Adipose tissue (tissue), 3 donors: Measurements from ENCODE around the gene POU2F1. TPM values are rescaled to one million over a fixed set of nuclear protein-coding genes. Genes with fewer than 3 reads are reported as not detected.
"Not testable (repeated sequence)": the region's sequence is repeated elsewhere in the genome, so short reads cannot be mapped to it uniquely, and the experiment has no call there.

Experiments
- H3K27ac ChIP-seq: one replicate; pipeline ENCODE4 v1.5.1; 2013; ENCODE audit warnings: low read depth, low read length
- WGBS, 3 donors: extraction: QIAGEN DNeasy Blood & Tissue Kit; methylation state at CpG; one replicate each; pipeline ENCODE4 v1.1.7; 2013; 5-methylcytosine and 5-hydroxymethylcytosine counted together
- polyA plus RNA-seq, 3 donors: library from polyadenylated mRNA; stranded (reverse); fragments of 200-250 nt; gene quantifications; one replicate each; pipeline ENCODE4 v1.2.3, GENCODE V29; 2013
- donor health status: healthy with polysubstance abuse.
- donor health status: Bipolar disorder and iron deficiency.
- donor health status: healthy.

Gene POU2F1
- polyA plus RNA-seq, 3 donors: 0.97 to 1.8 (median 1.4) TPM

DNA sequence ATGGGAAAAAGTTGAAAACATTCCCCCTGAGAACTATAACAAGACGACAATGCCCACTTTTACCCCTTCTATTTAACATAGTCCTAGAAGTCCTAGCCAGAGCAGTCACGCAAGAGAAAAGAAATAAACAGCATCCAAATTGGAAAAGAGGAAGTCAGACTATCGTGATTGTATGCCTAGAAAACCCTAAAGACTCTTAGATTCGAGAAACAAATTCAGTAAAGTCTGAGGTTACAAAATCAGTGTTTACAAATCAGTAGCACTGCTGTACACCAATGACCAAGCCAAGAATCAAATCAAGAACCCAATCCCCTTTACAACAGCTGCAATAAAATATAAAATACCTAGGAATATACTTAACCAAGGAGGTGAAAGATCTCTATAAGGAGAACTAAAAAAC lies 72.4 kb downstream of the POU2F1 start:
- WGBS, 3 donors: 71 to 92% (median 72%) methylated on average over 4 of the region's 4 CpGs

GRCh38 chr1:167294528-167294927 lies 73.8 kb downstream of the POU2F1 start:
- H3K27ac ChIP-seq: no peak overlapping the region
- WGBS, 3 donors: 61 to 95% (median 65%) methylated on average over 2 of the region's 2 CpGs

More for the DNA sequence above, 72.4 kb downstream of the POU2F1 start:
- H3K27ac ChIP-seq: no peak overlapping the region

GRCh38 chr1:167297222-167298214 lies 76.8 kb downstream of the POU2F1 start:
- H3K27ac ChIP-seq: no peak overlapping the region
- WGBS, 3 donors: 33 to 40% (median 39%) methylated on average over 4 of the region's 4 CpGs

DNA sequence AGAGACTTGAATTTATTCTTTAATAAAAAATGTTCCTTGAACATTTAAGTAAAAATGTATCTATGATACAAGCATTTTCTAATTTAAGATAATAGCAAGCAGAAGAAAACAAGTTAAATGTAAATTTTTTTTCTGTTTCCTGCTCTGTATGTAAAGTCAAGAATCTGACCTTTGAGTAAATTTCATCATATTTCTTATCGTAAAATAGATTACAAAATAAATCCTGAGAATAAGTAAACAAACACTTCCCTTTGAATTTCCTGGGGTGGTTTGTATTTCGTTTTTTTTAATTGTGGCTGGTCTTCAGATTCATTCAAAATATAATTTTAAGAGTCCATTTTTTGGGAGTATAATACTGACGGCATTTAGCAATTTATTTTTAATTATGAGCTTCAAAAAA lies 77.6 kb downstream of the POU2F1 start:
- WGBS, 3 donors: 36 to 45% (median 44%) methylated on average over 3 of the region's 3 CpGs
- no peak overlapping the region for H3K27ac ChIP-seq

DNA sequence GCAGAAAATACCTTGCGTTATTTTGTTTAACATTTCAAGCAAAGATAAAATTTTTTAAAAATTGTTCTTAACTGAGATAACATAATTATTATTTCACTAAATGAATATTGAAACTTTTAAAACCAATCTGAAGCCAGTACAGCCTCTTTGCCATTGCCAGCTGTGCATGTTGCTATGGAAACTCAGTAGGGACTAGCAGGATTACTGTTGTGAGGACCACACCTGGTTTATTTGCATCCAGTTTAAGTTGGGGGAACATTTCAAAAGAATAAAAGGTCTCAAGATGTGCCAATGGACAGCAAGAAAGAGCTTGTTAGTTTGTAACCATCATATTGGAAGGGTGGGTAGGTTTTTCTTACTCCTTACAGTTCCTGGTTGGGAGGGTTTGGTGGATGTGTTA lies 80.7 kb downstream of the POU2F1 start:
- H3K27ac ChIP-seq: no peak overlapping the region
- 89 to 95% (median 90%) methylated on average over 1 of the region's 1 CpG for WGBS, 3 donors

DNA sequence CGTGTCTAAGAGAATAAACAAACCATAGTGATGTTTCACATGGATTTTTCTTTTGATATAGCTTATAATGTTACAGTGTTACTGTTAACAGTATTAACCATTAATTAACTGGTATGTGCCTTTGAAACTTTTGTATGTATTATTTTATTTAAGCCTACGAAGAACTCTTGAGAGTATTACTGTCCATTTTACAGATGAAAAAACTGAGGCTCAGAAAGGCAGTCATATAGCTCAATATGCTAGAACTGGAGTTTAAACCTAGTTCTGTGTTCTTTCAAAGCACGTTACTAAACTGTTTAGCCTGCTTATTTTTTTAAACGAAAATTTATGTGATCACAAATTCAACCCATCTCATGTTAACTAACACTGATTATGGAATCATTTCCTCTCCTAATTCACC lies 83.5 kb downstream of the POU2F1 start:
- H3K27ac ChIP-seq: no peak overlapping the region
- WGBS, 3 donors: 94 to 97% (median 96%) methylated on average over 4 of the region's 4 CpGs

- WGBS, 3 donors: 92 to 95% (median 94%) methylated on average over 9 of the region's 9 CpGs
- H3K27ac ChIP-seq: no peak overlapping the region
These were observed 84.5 kb downstream of the POU2F1 start for GRCh38 chr1:167305059-167305705.

- no peak overlapping the region for H3K27ac ChIP-seq
- 24 to 46% (median 33%) methylated on average over 2 of the region's 2 CpGs for WGBS, 3 donors
These were observed 85.1 kb downstream of the POU2F1 start for GRCh38 chr1:167305706-167306277.

DNA sequence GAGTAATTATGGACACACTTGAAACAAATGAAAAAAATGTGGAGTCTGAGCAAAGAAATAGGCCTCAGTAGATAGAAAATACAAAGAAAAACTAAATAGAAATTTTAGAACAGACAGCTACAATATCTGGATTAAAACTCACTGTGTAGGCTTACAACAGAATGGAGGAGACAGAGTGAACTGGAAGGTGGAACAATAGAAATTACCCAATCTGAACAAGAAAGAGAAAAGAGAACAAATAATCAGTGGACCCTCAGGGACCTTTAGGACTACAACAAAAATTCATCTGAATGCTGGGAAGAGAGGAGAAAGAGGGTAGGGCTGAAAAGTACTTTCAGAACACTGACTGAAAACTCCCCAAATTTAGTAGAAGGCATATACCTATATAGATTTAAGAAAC lies 90.0 kb downstream of the POU2F1 start:
- no peak overlapping the region for H3K27ac ChIP-seq

DNA sequence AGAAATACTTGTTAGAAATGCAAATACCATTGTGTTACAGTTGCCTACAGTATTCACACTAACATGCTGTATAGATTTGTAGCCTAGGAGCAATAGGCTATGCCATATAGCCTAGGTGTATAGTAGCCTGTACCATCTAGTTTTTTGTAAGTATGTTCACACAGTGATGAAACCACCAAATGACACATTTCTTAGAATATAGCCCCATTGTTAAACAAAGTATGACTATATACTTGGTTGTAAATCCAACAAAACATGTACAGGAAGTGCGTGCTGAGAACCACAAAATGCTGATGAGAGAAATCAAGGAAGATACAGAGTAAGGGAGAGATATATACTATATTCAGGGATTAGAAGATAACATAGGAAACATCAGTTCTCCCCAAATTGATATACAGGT lies 92.2 kb downstream of the POU2F1 start:
- 62 to 93% (median 65%) methylated on average over 1 of the region's 1 CpG for WGBS, 3 donors
- H3K27ac ChIP-seq: no peak overlapping the region

DNA sequence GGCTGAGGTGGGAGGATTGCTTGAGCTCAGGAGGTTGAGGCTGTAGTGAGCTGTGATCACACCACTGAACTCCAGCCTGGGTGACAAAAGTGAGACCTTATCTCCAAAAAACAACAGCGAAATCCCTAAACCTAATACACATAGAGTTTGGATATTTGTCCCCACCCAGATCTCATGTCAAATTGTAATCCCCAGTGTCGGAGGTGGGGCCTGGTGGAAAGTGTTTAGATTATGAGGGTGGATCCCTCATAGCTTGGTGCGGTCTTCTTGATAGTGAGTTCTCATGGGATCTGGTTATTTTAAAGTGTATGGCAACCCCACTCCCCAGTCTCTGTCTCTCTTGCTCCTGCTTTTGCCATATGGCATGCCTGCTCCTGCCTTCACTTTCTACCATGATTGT lies 94.0 kb downstream of the POU2F1 start:
- H3K27ac ChIP-seq: no peak overlapping the region
- WGBS, 3 donors: 83 to 95% (median 94%) methylated on average over 3 of the region's 3 CpGs

GRCh38 chr1:167317463-167317862 lies 96.8 kb downstream of the POU2F1 start:
- 88 to 98% (median 95%) methylated on average over 3 of the region's 3 CpGs for WGBS, 3 donors
- no peak overlapping the region for H3K27ac ChIP-seq

- not testable (repeated sequence) for H3K27ac ChIP-seq
- 89 to 98% (median 93%) methylated on average over 2 of the region's 2 CpGs for WGBS, 3 donors
These were observed 98.5 kb downstream of the POU2F1 start for GRCh38 chr1:167319206-167319605.

GRCh38 chr1:167322483-167322882 lies 101.8 kb downstream of the POU2F1 start:
- no peak overlapping the region for H3K27ac ChIP-seq
- WGBS, 3 donors: 97 to 99% (median 98%) methylated on average over 8 of the region's 8 CpGs

DNA sequence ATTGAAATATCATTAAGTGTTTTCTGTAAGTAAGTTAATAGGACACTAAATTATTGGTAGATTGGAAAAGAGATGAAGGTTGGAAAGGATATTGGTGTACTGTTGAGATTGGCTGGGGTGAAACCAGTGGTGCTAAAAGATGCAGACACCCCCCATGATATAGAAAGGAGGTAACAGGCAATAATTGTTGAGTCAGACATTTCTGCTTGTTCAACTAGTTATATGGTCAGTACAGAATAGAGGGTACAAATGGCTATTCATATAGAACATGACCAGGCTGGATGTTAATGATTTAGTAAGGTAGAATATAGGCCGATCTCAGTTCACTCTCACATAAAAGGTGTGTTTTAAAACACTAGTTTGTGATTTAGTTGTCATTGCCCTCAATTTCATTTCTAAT lies 104.5 kb downstream of the POU2F1 start:
- 98 to 100% (median 100%) methylated on average over 1 of the region's 1 CpG for WGBS, 3 donors

GRCh38 chr1:167328306-167328815 lies 107.7 kb downstream of the POU2F1 start:
- WGBS, 3 donors: 62 to 67% (median 64%) methylated on average over 4 of the region's 4 CpGs
- no peak overlapping the region for H3K27ac ChIP-seq

More for the DNA sequence above, 104.5 kb downstream of the POU2F1 start:
- no peak overlapping the region for H3K27ac ChIP-seq

DNA sequence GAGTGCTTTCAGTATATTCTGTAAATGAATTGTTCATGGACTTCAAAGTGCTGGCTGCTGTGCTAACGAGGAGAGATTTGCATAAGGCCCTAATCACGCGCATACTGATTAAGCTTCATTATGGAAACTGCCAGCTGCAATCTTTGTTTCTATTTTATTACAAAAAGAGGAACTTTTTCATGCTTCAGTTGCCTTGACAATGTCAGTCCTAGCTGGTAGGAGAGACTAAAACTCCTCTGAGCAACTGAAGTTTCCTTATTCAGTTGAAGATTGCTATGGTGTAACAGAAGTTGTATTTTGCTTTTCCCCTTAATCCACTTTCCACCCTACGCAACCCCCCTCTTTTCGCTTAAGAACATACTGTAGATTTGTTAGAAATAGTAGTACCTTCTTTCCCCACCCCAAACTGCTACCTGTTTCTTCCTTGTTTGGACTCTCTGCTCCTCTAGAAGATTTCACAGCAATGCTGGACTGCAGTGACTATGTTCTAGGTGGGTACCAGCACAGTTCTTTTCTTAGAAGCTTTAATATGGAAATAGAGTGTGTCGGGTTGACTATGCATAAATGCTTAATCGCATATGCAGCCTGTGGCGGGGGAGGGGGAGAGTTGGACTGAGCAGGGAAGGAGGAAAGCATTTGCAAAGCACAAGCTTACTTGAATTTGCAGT lies 108.3 kb downstream of the POU2F1 start:
- H3K27ac ChIP-seq: no peak overlapping the region
- WGBS, 3 donors: 49 to 84% (median 69%) methylated on average over 8 of the region's 8 CpGs

GRCh38 chr1:167330601-167331293 lies 110.1 kb downstream of the POU2F1 start:
- H3K27ac ChIP-seq: no peak overlapping the region
- WGBS, 3 donors: 82 to 94% (median 92%) methylated on average over 1 of the region's 1 CpG
